ENCODE measurements around the gene CCDC57.
"Not testable (repeated sequence)": the region's sequence is repeated elsewhere in the genome, so short reads cannot be mapped to it uniquely, and the experiment has no call there.

Gene CCDC57

GRCh38 chr17:82212331-82213250 is at the start of gene CCDC57:
CCDC57 (minus strand) TSS chr17:82212842; CDS start chr17:82201944, 10,898 bp downstream.
- Mint-ChIP-seq H3K4me3 (peak within 1 kb of the TSS; percentile 74 to 83), H3K27ac (peak within 1 kb of the TSS; percentile 94), H3K4me1 (peaks cover 28 to 36% of the 10 kb centered on the region in 2 donors), H3K36me3 (peaks cover 2 to 4% of the 10 kb centered on the region in 2 donors), H3K9me3 (no peaks in the 10 kb centered on the region), H3K27me3 (no peaks in the 10 kb centered on the region)
- peak; percentile 68 to 77 for ATAC-seq (replicated peaks)
- peak; percentile 76 for DNase-seq

GRCh38 chr17:82262344-82262743 is 49.7 kb upstream of the CCDC57 start:
- peaks cover 39 to 61% of the 10 kb centered on the region in 2 donors for H3K36me3 Mint-ChIP-seq
- no peaks in the 10 kb centered on the region for H3K27me3 Mint-ChIP-seq
- no peak overlapping the region for H3K27ac Mint-ChIP-seq
- no peak overlapping the region for H3K4me3 Mint-ChIP-seq
- H3K4me1 Mint-ChIP-seq = peaks cover 18 to 31% of the 10 kb centered on the region in 2 donors
- DNase-seq (no peak), ATAC-seq (replicated peaks) (no peak)
- no peaks in the 10 kb centered on the region for H3K9me3 Mint-ChIP-seq

- not testable (repeated sequence) for H3K27me3 Mint-ChIP-seq; ATAC-seq (replicated peaks); H3K9me3 Mint-ChIP-seq; H3K4me3 Mint-ChIP-seq; DNase-seq
- Mint-ChIP-seq H3K27ac (peak overlapping the region; percentile 47), H3K36me3 (peaks cover 45 to 67% of the 10 kb centered on the region in 2 donors), H3K4me1 (peaks cover 14 to 22% of the 10 kb centered on the region in 2 donors)
Observed at GRCh38 chr17:82259972-82260961, 47.6 kb upstream of the CCDC57 start.

GRCh38 chr17:82258555-82258954 is 45.9 kb upstream of the CCDC57 start:
- no peaks in the 10 kb centered on the region for H3K9me3 Mint-ChIP-seq
- ATAC-seq (replicated peaks) = no peak
- H3K27me3 Mint-ChIP-seq = no peaks in the 10 kb centered on the region
- peaks cover 14 to 22% of the 10 kb centered on the region in 2 donors for H3K4me1 Mint-ChIP-seq
- H3K36me3 Mint-ChIP-seq = peaks cover 37 to 61% of the 10 kb centered on the region in 2 donors
- H3K4me3 Mint-ChIP-seq = no peak overlapping the region
- no peak overlapping the region for H3K27ac Mint-ChIP-seq
- no peak for DNase-seq

GRCh38 chr17:82257473-82257872 is 44.8 kb upstream of the CCDC57 start:
- DNase-seq = no peak
- H3K4me1 Mint-ChIP-seq = peaks cover 14 to 22% of the 10 kb centered on the region in 2 donors
- ATAC-seq (replicated peaks) = peak; percentile 48 to 73
- H3K36me3 Mint-ChIP-seq = peaks cover 46 to 67% of the 10 kb centered on the region in 2 donors
- H3K4me3 Mint-ChIP-seq = no peak overlapping the region
- H3K27ac Mint-ChIP-seq = peak overlapping the region; percentile 86
- no peaks in the 10 kb centered on the region for H3K9me3 Mint-ChIP-seq
- no peaks in the 10 kb centered on the region for H3K27me3 Mint-ChIP-seq

GRCh38 chr17:82256242-82256885 is 43.7 kb upstream of the CCDC57 start:
- H3K4me1 Mint-ChIP-seq = peaks cover 14 to 22% of the 10 kb centered on the region in 2 donors
- H3K27me3 Mint-ChIP-seq = no peaks in the 10 kb centered on the region
- peaks cover 49 to 61% of the 10 kb centered on the region in 2 donors for H3K36me3 Mint-ChIP-seq
- no peaks in the 10 kb centered on the region for H3K9me3 Mint-ChIP-seq
- H3K4me3 Mint-ChIP-seq = no peak overlapping the region
- no peak for ATAC-seq (replicated peaks)
- no peak overlapping the region for H3K27ac Mint-ChIP-seq
- DNase-seq = no peak

- Mint-ChIP-seq H3K27me3 (no peaks in the 10 kb centered on the region), H3K4me3 (no peak overlapping the region), H3K36me3 (peaks cover 45 to 57% of the 10 kb centered on the region in 2 donors), H3K9me3 (no peaks in the 10 kb centered on the region), H3K4me1 (peaks cover 12 to 18% of the 10 kb centered on the region in 2 donors), H3K27ac (no peak overlapping the region)
- DNase-seq (no peak), ATAC-seq (replicated peaks) (no peak)
Observed at GRCh38 chr17:82255402-82255972, 42.8 kb upstream of the CCDC57 start.

- H3K27ac Mint-ChIP-seq; ATAC-seq (replicated peaks); H3K27me3 Mint-ChIP-seq; H3K9me3 Mint-ChIP-seq; DNase-seq; H3K4me3 Mint-ChIP-seq: not testable (repeated sequence)
- Mint-ChIP-seq H3K36me3 (peaks cover 38 to 49% of the 10 kb centered on the region in 2 donors), H3K4me1 (peaks cover 6 to 12% of the 10 kb centered on the region in 2 donors)
Observed at GRCh38 chr17:82254746-82255145, 42.1 kb upstream of the CCDC57 start.

- not testable (repeated sequence) for H3K9me3 Mint-ChIP-seq; ATAC-seq (replicated peaks); H3K27ac Mint-ChIP-seq; H3K4me3 Mint-ChIP-seq; DNase-seq; H3K27me3 Mint-ChIP-seq
- H3K4me1 Mint-ChIP-seq = peaks cover 6 to 12% of the 10 kb centered on the region in 2 donors
- H3K36me3 Mint-ChIP-seq = peaks cover 38 to 48% of the 10 kb centered on the region in 2 donors
Observed at GRCh38 chr17:82254096-82254495, 41.5 kb upstream of the CCDC57 start.

GRCh38 chr17:82253179-82253544 is 40.5 kb upstream of the CCDC57 start:
- DNase-seq (no peak), ATAC-seq (replicated peaks) (no peak)
- Mint-ChIP-seq H3K4me3 (no peak overlapping the region), H3K27me3 (no peaks in the 10 kb centered on the region), H3K9me3 (no peaks in the 10 kb centered on the region), H3K4me1 (peaks cover 6 to 20% of the 10 kb centered on the region in 2 donors), H3K36me3 (peaks cover 42 to 51% of the 10 kb centered on the region in 2 donors), H3K27ac (peak overlapping the region; percentile 25)

GRCh38 chr17:82252511-82253178 is 40.0 kb upstream of the CCDC57 start:
- H3K36me3 Mint-ChIP-seq = peaks cover 47 to 54% of the 10 kb centered on the region in 2 donors
- H3K4me3 Mint-ChIP-seq = no peak overlapping the region
- H3K9me3 Mint-ChIP-seq = no peaks in the 10 kb centered on the region
- no peaks in the 10 kb centered on the region for H3K27me3 Mint-ChIP-seq
- no peak for DNase-seq
- no peak for ATAC-seq (replicated peaks)
- peaks cover 11 to 23% of the 10 kb centered on the region in 2 donors for H3K4me1 Mint-ChIP-seq
- H3K27ac Mint-ChIP-seq = peak overlapping the region; percentile 67

GRCh38 chr17:82250868-82251500 is 38.3 kb upstream of the CCDC57 start:
- H3K9me3 Mint-ChIP-seq = no peaks in the 10 kb centered on the region
- H3K27ac Mint-ChIP-seq = peak overlapping the region; percentile 72
- no peak for DNase-seq
- H3K27me3 Mint-ChIP-seq = no peaks in the 10 kb centered on the region
- H3K36me3 Mint-ChIP-seq = peaks cover 53 to 56% of the 10 kb centered on the region in 2 donors
- ATAC-seq (replicated peaks) = no peak
- H3K4me1 Mint-ChIP-seq = peaks cover 19 to 32% of the 10 kb centered on the region in 2 donors
- no peak overlapping the region for H3K4me3 Mint-ChIP-seq

All from stimulated activated naive B cell treated with anti-CD40 and anti-IgM and Interleukin-4, amounts not matched to agents 10 μg/mL and 1 μg/mL and 100 μg/mL, for 72 hours (primary cell).